ENCODE measurements around the gene NELL1.

NELL1 gene

DNA sequence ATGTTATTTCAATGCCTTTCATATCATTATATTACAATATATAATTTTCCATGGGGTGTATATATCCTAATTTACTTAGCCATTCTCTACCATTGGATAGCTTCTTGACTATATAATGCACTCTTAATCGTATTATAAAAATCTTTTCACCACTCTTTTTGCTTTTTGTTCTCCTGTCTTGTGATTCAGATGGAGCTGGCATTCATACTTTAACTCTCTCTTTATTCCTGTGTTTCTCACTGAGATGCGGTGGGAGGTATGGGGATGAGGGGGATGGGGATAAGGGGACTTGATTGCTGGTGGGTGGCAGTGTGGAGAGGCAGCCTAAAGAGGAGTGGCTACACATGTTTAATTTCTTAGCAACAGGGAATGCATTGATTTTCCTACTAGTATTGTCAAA, 105.9 kb downstream of the NELL1 start:
- TF ChIP-seq, protein P1, sequence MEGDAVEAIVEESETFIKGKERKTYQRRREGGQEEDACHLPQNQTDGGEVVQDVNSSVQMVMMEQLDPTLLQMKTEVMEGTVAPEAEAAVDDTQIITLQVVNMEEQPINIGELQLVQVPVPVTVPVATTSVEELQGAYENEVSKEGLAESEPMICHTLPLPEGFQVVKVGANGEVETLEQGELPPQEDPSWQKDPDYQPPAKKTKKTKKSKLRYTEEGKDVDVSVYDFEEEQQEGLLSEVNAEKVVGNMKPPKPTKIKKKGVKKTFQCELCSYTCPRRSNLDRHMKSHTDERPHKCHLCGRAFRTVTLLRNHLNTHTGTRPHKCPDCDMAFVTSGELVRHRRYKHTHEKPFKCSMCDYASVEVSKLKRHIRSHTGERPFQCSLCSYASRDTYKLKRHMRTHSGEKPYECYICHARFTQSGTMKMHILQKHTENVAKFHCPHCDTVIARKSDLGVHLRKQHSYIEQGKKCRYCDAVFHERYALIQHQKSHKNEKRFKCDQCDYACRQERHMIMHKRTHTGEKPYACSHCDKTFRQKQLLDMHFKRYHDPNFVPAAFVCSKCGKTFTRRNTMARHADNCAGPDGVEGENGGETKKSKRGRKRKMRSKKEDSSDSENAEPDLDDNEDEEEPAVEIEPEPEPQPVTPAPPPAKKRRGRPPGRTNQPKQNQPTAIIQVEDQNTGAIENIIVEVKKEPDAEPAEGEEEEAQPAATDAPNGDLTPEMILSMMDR (IDR thresholded peaks at IDR 0.05; ENCODE audit: insufficient read depth, low read depth, low read length, missing control alignments) = no peak
- no peak overlapping the region for H3K4me3 ChIP-seq (ENCODE audit: low read depth, low read length)
- DNase-seq (ENCODE audit: low read depth) = no peak

DNA sequence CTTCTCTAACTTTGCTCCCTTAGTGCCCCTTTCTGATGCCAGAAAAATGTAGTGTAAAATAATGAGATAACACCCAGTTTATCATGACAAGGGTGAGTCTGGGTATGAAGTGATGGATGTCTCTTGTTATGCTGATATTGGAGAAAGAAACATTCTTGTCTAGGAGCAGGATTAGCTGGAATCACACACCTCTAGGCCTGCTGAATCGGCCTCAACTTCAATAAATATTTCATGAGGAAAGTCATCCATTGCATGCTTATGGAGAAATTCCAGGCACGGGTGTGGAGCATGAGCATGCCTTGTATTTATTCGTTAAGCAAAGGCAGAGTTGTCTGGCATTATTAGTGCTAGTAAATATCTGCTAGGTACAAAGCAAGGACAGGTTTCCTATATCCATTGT, 113.4 kb downstream of the NELL1 start:
- TF ChIP-seq, protein P1 (IDR thresholded peaks at IDR 0.05; ENCODE audit: insufficient read depth, low read depth, low read length, missing control alignments) = no peak
- no peak overlapping the region for H3K4me3 ChIP-seq (ENCODE audit: low read depth, low read length)
- no peak for DNase-seq (ENCODE audit: low read depth)

GRCh38 chr11:20783220-20783619, 113.8 kb downstream of the NELL1 start:
- TF ChIP-seq, protein P1 (IDR thresholded peaks at IDR 0.05; ENCODE audit: insufficient read depth, low read depth, low read length, missing control alignments) = no peak
- H3K4me3 ChIP-seq (ENCODE audit: low read depth, low read length) = no peak overlapping the region
- DNase-seq (ENCODE audit: low read depth) = no peak

DNA sequence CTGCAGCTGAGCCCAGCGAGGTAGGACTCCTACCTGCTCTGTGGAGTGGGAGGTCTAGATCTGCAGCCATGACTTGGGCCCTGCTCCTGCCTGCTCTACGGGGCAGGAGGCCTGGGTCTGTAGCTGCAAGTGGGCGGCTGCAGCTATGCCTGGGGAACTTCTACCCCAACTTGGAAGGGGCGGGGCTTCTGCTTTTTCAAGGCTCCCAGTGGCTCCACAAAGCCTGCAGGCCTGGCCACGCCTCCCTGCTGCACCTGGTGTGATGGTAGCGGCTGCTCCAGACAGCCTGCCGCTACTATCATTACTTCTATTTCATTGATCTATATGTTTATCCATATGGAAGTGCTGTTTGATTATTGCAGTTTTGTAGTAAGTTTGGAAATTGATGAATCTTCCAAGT, 121.2 kb downstream of the NELL1 start:
- H3K4me3 ChIP-seq (ENCODE audit: low read depth, low read length) = no peak overlapping the region
- DNase-seq (ENCODE audit: low read depth) = no peak
- TF ChIP-seq, protein P1 (IDR thresholded peaks at IDR 0.05; ENCODE audit: insufficient read depth, low read depth, low read length, missing control alignments) = no peak

- no peak overlapping the region for H3K4me3 ChIP-seq (ENCODE audit: low read depth, low read length)
- TF ChIP-seq, protein P1 (IDR thresholded peaks at IDR 0.05; ENCODE audit: insufficient read depth, low read depth, low read length, missing control alignments) = no peak
- no peak for DNase-seq (ENCODE audit: low read depth)
Observed at GRCh38 chr11:20795005-20795404, 125.6 kb downstream of the NELL1 start.

- TF ChIP-seq, protein P1 (IDR thresholded peaks at IDR 0.05; ENCODE audit: insufficient read depth, low read depth, low read length, missing control alignments) = no peak
- no peak for DNase-seq (ENCODE audit: low read depth)
- no peak overlapping the region for H3K4me3 ChIP-seq (ENCODE audit: low read depth, low read length)
Observed at GRCh38 chr11:20808328-20808727, 138.9 kb downstream of the NELL1 start.

- TF ChIP-seq, protein P1 (IDR thresholded peaks at IDR 0.05; ENCODE audit: insufficient read depth, low read depth, low read length, missing control alignments) = no peak
- no peak for DNase-seq (ENCODE audit: low read depth)
- H3K4me3 ChIP-seq (ENCODE audit: low read depth, low read length) = no peak overlapping the region
Observed at GRCh38 chr11:20821046-20821445, 151.7 kb downstream of the NELL1 start.

All from GM12865 (cell line).